GM12878 (cell line): ENCODE measurements around the gene GRIK4. TPM values are rescaled to one million over a fixed set of nuclear protein-coding genes. Genes with fewer than 3 reads are reported as not detected.

ENCODE experiments used
- ATAC-seq: fragments of 200-7000 bp; cut with Tn5 transposase; 3 replicates; pipeline ENCODE4 v1.9.1; 2020; ENCODE audit warnings: mild to moderate bottlenecking, moderate library complexity
- BruUV-seq: library from RNA; stranded (reverse); fragments of 400-500 nt; replicated peaks from 2 replicates; lab custom pipeline; 2021; lab: Mats Ljungman, UMichigan
- CTCF ChIA-PET: fragments of 300-600 bp; sonication (Branson Sonifier 250); formaldehyde crosslinking; extraction: SDS; loops from one replicate; lab custom pipeline; 2021; ENCODE audit warnings: inconsistent platforms; lab: Yijun Ruan, JAX
- POLR2A ChIA-PET: fragments of 350-600 bp; formaldehyde crosslinking; extraction: SDS; loops from one replicate; lab custom pipeline; 2021; ENCODE audit warnings: inconsistent platforms; lab: Charles Lee
- RAD21 ChIA-PET: fragments of 300-600 bp; sonication (Branson Sonifier 250); formaldehyde crosslinking; loops from one replicate; lab custom pipeline; 2023; ENCODE audit warnings: antibody characterized with exemption; ENCODE audit not compliant: unreplicated experiment; lab: Charles Lee
- SMC1A ChIA-PET: fragments of 300-600 bp; sonication (Branson Sonifier 250); formaldehyde crosslinking; loops from one replicate; lab custom pipeline; 2023; ENCODE audit not compliant: unreplicated experiment, uncharacterized antibody; lab: Charles Lee
- DNase-seq: peaks from one replicate; pipeline ENCODE4 v3.0.0-alpha.2; 2011; ENCODE audit warnings: low read depth, low spot score
- FAIRE-seq: peaks from 3 replicates; lab custom pipeline; 2011; peaks lifted over from hg19 to GRCh38; lab: Jason Lieb, UNC
- H2AFZ ChIP-seq: 2 replicates; pipeline ENCODE4 v1.6.0; 2011; ENCODE audit warnings: low read depth, low read length, control low read depth; ENCODE audit not compliant: control insufficient read depth
- H3K27ac ChIP-seq: 2 replicates; pipeline ENCODE4 v1.5.1; 2011; ENCODE audit warnings: control low read depth; ENCODE audit not compliant: control insufficient read depth, insufficient read depth
- H3K27me3 ChIP-seq, 2 experiments: replicated peaks in 1 of 2; 2 replicates each; pipeline versions ENCODE4 v1.6.0 to v1.6.1; 2011; ENCODE audit warnings: low read length in 1 of 2; ENCODE audit not compliant: control insufficient read depth in 2 of 2, insufficient read depth in 2 of 2
- H3K36me3 ChIP-seq, 2 experiments: 2 replicates each; pipeline ENCODE4 v1.5.1; 2011; ENCODE audit warnings: low read length in 1 of 2; ENCODE audit not compliant: control insufficient read depth in 2 of 2, insufficient read depth in 2 of 2
- H3K4me1 ChIP-seq: 2 replicates; pipeline ENCODE4 v1.6.1; 2011; ENCODE audit warnings: mild to moderate bottlenecking, low read length, moderate library complexity, mixed read lengths; ENCODE audit not compliant: control insufficient read depth, insufficient read depth
- H3K4me2 ChIP-seq: 2 replicates; pipeline ENCODE4 v1.6.0; 2011; ENCODE audit warnings: control low read depth; ENCODE audit not compliant: control insufficient read depth, insufficient read depth
- H3K4me3 ChIP-seq: fragments of 200-600 bp; sonication (generic); 2 replicates; pipeline ENCODE4 v1.5.1; 2016
- H3K79me2 ChIP-seq: 2 replicates; pipeline ENCODE4 v1.6.0; 2011; ENCODE audit warnings: low read length; ENCODE audit not compliant: control insufficient read depth, insufficient read depth
- H3K9ac ChIP-seq: 2 replicates; pipeline ENCODE4 v1.8.0; 2011; ENCODE audit warnings: low read length, control low read depth, mixed read lengths; ENCODE audit not compliant: control insufficient read depth, insufficient read depth
- H3K9me3 ChIP-seq: replicated peaks from 3 replicates; pipeline ENCODE4 v1.5.1; 2011; ENCODE audit warnings: mild to moderate bottlenecking, low read length; ENCODE audit not compliant: control insufficient read depth, insufficient read depth
- H4K20me1 ChIP-seq: 2 replicates; pipeline ENCODE4 v1.6.0; 2011; ENCODE audit not compliant: control insufficient read depth, insufficient read depth
- CREB1 ChIP-seq: IDR thresholded peaks from 2 replicates; pipeline ENCODE4 v1.6.1; 2012; ENCODE audit warnings: low read depth, mild to moderate bottlenecking, inconsistent platforms
- DPF2 ChIP-seq: fragments of 450-650 bp; IDR thresholded peaks from 2 replicates; pipeline ENCODE4 v1.6.1; 2017; ENCODE audit warnings: mild to moderate bottlenecking
- FOS ChIP-seq: IDR thresholded peaks from 3 replicates; pipeline ENCODE4 v1.6.1; 2011; ENCODE audit warnings: borderline replicate concordance; ENCODE audit not compliant: insufficient read length; ENCODE audit errors: extremely low read depth
- FOXM1 ChIP-seq: IDR thresholded peaks from 2 replicates; pipeline ENCODE4 v1.6.1; 2012; ENCODE audit warnings: low read depth, mild to moderate bottlenecking, inconsistent platforms, low read length, moderate library complexity
- GABPA ChIP-seq: IDR thresholded peaks from 2 replicates; pipeline ENCODE4 v1.6.1; 2014; ENCODE audit warnings: antibody characterized with exemption, low read depth, mild to moderate bottlenecking, inconsistent platforms
- IKZF1 ChIP-seq: fragments of 450-650 bp; conservative IDR thresholded peaks from 2 replicates; pipeline ENCODE4 v1.6.1; 2017; ENCODE audit warnings: antibody characterized with exemption, mild to moderate bottlenecking
- NR2F1 ChIP-seq: fragments of 450-650 bp; conservative IDR thresholded peaks from 2 replicates; pipeline ENCODE4 v1.6.1; 2017; ENCODE audit warnings: mild to moderate bottlenecking
- RB1 ChIP-seq: fragments of 450-650 bp; formaldehyde crosslinking; IDR thresholded peaks from 2 replicates; pipeline ENCODE4 v1.6.1; 2017; ENCODE audit warnings: mild to moderate bottlenecking, borderline replicate concordance
- STAT3 ChIP-seq: IDR thresholded peaks from 2 replicates; pipeline ENCODE4 v1.6.1; 2011; ENCODE audit warnings: low read depth, low read length, improper control_type of control experiment
- TCF7 ChIP-seq: IDR thresholded peaks from 2 replicates; pipeline ENCODE4 v1.6.1; 2014; ENCODE audit warnings: antibody characterized with exemption, borderline replicate concordance
- YBX1 ChIP-seq: fragments of 450-650 bp; IDR thresholded peaks from 2 replicates; pipeline ENCODE4 v1.6.1; 2016; ENCODE audit warnings: antibody characterized with exemption
- YY1 ChIP-seq: IDR thresholded peaks from 2 replicates; pipeline ENCODE4 v1.6.1; 2011; ENCODE audit warnings: low read depth, mild to moderate bottlenecking, low read length
- WGBS: methylation state at CpG from one replicate; pipeline ENCODE4 v1.1.6; 2016; ENCODE audit warnings: low lambda C conversion rate; ENCODE audit not compliant: insufficient replicate concordance, insufficient coverage; ENCODE audit errors: missing lambda C conversion rate; 5-methylcytosine and 5-hydroxymethylcytosine counted together
- in situ Hi-C: fragments of 300-500 bp; cut with MboI; formaldehyde crosslinking; loops from 9 replicates; pipeline ENCODE4 v1.14.3; 2018; ENCODE audit warnings: mixed read lengths
- intact Hi-C: fragments of 100-400 bp; cut with micrococcal nuclease; formaldehyde crosslinking; loops from one replicate; pipeline ENCODE4 v1.14.2; 2022; ENCODE audit not compliant: unreplicated experiment
- polyA plus RNA-seq, 11 experiments: library from polyadenylated mRNA; depleted of rRNA in 4 of 11; unstranded in 6 of 11; stranded (reverse) in 5 of 11; fragments of >200 nt; fragmentation: Nextera tagmentation in 4 of 11; fragmentation: Illumina TruSeq in 1 of 11; extraction: Ambion mirVana in 4 of 11; extraction: Trizol in 1 of 11; gene quantifications; 1 replicate in 1 of 11; 2 replicates in 10 of 11; pipeline versions ENCODE4 v1.2.1 to v1.2.3, GENCODE V29; 2011 to 2016; ENCODE audit warnings: inconsistent platforms in 2 of 11, missing spikeins in 2 of 11, low read depth in 1 of 11
- total RNA-seq, 4 experiments: library from RNA; depleted of rRNA in 3 of 4; stranded (reverse); fragments of >200 nt in 3 of 4; fragmentation: Illumina TruSeq in 1 of 4; extraction: Trizol in 1 of 4; gene quantifications; 2 replicates each; pipeline versions ENCODE4 v1.2.1 to v1.2.3, GENCODE V29; 2013 to 2021
- TF ChIP-seq, protein P1 (sequence below): fragments of 450-650 bp; formaldehyde crosslinking; IDR thresholded peaks from 2 replicates; pipeline ENCODE4 v1.4.0; 2020; ENCODE audit warnings: mild to moderate bottlenecking, moderate library complexity
- TF ChIP-seq, protein P2 (sequence below): fragments of 450-650 bp; IDR thresholded peaks from 2 replicates; pipeline ENCODE4 v1.6.1; 2017; ENCODE audit warnings: mild to moderate bottlenecking, moderate library complexity

GRIK4 gene
- total and polyA plus RNA-seq, 10 of the 15 experiments (the other 5 are each of a cell fraction or from before 2014, with no cell fraction given), result 0.33 to 3.6 (median 0.72) TPM

DNA sequence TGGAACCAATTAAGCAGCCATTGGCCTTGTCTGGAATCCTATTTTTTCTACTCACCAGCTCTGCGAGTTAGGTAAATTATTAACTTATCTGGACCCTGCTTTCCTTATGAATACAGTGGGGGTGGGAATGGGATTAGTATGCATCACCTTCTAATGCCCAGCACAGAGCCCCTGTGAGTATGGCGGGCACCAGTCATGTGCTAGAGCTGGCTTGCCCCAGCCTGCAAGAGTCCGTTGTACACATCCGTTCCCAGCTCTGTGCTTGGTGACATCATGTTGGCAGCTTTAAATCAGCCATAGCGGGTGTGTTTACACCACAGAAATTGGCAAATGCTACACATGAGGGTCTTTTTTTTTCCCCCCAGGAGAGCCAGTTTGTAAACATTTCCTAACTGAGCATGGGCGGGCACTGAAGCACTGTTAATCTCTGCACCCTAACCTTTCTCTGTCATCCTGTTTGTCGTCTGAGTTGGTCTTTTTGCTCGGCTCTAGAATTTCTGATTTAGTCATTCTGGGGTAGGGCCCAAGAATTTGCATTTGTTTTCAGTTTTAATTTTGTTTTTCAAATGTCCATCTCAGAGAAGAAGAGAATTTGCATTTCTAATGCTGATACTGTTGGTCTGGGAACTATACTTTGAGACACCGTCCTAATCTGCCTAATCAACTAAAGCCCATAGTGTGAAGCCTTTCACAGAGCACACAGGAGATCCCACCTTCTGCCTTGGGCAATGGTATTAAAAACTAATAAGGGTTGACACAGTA is 382.1 kb downstream of the GRIK4 start (continued):
- TF ChIP-seq CREB1 (no peak), YBX1 (no peak), DPF2 (no peak), RB1 (no peak)
- TF ChIP-seq, protein P1, sequence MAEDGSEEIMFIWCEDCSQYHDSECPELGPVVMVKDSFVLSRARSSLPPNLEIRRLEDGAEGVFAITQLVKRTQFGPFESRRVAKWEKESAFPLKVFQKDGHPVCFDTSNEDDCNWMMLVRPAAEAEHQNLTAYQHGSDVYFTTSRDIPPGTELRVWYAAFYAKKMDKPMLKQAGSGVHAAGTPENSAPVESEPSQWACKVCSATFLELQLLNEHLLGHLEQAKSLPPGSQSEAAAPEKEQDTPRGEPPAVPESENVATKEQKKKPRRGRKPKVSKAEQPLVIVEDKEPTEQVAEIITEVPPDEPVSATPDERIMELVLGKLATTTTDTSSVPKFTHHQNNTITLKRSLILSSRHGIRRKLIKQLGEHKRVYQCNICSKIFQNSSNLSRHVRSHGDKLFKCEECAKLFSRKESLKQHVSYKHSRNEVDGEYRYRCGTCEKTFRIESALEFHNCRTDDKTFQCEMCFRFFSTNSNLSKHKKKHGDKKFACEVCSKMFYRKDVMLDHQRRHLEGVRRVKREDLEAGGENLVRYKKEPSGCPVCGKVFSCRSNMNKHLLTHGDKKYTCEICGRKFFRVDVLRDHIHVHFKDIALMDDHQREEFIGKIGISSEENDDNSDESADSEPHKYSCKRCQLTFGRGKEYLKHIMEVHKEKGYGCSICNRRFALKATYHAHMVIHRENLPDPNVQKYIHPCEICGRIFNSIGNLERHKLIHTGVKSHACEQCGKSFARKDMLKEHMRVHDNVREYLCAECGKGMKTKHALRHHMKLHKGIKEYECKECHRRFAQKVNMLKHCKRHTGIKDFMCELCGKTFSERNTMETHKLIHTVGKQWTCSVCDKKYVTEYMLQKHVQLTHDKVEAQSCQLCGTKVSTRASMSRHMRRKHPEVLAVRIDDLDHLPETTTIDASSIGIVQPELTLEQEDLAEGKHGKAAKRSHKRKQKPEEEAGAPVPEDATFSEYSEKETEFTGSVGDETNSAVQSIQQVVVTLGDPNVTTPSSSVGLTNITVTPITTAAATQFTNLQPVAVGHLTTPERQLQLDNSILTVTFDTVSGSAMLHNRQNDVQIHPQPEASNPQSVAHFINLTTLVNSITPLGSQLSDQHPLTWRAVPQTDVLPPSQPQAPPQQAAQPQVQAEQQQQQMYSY (CRISPR knock-in tag), result no peak

DNA sequence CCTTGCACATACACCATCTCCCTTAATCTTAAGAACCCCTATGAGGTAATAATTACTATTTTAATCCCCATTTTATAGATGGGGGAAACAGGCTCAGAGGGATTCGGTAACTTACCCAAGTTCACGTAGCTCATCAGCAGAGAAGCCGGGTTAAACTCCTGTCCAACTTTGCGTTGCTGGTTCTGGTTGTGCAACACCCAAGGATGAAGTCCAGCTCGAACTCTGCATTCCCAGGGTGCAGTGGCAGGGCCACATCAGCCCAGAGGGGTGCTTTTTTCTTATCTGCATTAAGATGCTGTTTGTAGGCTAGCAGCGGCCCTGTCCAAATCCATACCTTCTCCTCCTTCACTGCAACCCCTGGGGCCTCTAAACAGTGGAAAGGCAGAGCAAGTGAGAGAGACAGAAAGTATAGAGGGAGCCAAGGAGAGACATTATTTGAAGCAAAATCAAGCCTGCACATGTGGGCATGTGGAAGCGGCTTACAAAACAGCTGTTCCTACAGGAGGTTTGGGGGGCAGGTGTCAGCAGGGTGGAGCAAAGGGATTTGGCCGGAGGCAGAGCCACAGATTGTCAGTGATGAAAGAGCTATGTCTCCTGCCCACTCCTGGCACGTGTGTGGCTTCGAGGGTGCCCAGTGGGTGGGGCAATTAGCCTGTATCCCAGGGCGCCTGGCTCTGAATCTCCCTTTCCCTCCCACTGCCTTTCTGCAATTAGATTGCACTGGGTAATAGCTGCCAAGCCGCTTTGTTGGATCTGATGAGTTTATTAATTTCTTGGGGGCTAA is 382.8 kb downstream of the GRIK4 start:
- BruUV-seq, result no TSS peak
- Histone ChIP-seq H4K20me1 (no peaks in the 10 kb centered on the region), H3K79me2 (no peaks in the 10 kb centered on the region), H3K27me3 (no peaks in the 10 kb centered on the region), H3K27ac (no peak overlapping the region), H3K4me3 (no peak overlapping the region), H3K4me2 (no peak overlapping the region), H2AFZ (no peak overlapping the region)
- ChIA-PET POLR2A (no interaction called here), RAD21 (no interaction called here)
- ATAC-seq (no peak), DNase-seq (no peak)
- in situ Hi-C loops, result no loop called here
- WGBS, result 81% methylated on average over 12 of the region's 12 CpGs
- TF ChIP-seq IKZF1, result no peak
- TF ChIP-seq FOS, result no peak
- TF ChIP-seq STAT3, result no peak
- no peak for TF ChIP-seq GABPA
- TF ChIP-seq YY1, result no peak
- no peak for TF ChIP-seq TCF7
- no peak for TF ChIP-seq FOXM1
- TF ChIP-seq, protein P2, sequence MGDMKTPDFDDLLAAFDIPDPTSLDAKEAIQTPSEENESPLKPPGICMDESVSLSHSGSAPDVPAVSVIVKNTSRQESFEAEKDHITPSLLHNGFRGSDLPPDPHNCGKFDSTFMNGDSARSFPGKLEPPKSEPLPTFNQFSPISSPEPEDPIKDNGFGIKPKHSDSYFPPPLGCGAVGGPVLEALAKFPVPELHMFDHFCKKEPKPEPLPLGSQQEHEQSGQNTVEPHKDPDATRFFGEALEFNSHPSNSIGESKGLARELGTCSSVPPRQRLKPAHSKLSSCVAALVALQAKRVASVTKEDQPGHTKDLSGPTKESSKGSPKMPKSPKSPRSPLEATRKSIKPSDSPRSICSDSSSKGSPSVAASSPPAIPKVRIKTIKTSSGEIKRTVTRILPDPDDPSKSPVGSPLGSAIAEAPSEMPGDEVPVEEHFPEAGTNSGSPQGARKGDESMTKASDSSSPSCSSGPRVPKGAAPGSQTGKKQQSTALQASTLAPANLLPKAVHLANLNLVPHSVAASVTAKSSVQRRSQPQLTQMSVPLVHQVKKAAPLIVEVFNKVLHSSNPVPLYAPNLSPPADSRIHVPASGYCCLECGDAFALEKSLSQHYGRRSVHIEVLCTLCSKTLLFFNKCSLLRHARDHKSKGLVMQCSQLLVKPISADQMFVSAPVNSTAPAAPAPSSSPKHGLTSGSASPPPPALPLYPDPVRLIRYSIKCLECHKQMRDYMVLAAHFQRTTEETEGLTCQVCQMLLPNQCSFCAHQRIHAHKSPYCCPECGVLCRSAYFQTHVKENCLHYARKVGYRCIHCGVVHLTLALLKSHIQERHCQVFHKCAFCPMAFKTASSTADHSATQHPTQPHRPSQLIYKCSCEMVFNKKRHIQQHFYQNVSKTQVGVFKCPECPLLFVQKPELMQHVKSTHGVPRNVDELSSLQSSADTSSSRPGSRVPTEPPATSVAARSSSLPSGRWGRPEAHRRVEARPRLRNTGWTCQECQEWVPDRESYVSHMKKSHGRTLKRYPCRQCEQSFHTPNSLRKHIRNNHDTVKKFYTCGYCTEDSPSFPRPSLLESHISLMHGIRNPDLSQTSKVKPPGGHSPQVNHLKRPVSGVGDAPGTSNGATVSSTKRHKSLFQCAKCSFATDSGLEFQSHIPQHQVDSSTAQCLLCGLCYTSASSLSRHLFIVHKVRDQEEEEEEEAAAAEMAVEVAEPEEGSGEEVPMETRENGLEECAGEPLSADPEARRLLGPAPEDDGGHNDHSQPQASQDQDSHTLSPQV, result no peak
- no peak for TF ChIP-seq NR2F1
- TF ChIP-seq, all 136 proteins: peak for 0
- CTCF ChIA-PET, result interaction anchor here (1.3 kb wide), 1 partner anchor 92 kb away, joined by 3 read pairs; no protein-coding TSS in a partner anchor
- intact Hi-C loops, result no loop called here
- FAIRE-seq, result no peak
- Histone ChIP-seq H3K36me3 (no peaks in the 10 kb centered on the region), H3K4me1 (peaks cover 11% of the 10 kb centered on the region), H3K9me3 (no peaks in the 10 kb centered on the region), H3K9ac (no peak overlapping the region)
- SMC1A ChIA-PET, result no interaction called here
